CD4-positive, alpha-beta T cell treated with Interferon alpha-2 for 1 hour (primary cell): ENCODE measurements around the gene SEC24D.

Experiments
- DNase-seq, 2 donors: peaks; one replicate each; pipeline ENCODE4 v3.0.0-alpha.2; 2020 to 2022

Gene SEC24D

DNA sequence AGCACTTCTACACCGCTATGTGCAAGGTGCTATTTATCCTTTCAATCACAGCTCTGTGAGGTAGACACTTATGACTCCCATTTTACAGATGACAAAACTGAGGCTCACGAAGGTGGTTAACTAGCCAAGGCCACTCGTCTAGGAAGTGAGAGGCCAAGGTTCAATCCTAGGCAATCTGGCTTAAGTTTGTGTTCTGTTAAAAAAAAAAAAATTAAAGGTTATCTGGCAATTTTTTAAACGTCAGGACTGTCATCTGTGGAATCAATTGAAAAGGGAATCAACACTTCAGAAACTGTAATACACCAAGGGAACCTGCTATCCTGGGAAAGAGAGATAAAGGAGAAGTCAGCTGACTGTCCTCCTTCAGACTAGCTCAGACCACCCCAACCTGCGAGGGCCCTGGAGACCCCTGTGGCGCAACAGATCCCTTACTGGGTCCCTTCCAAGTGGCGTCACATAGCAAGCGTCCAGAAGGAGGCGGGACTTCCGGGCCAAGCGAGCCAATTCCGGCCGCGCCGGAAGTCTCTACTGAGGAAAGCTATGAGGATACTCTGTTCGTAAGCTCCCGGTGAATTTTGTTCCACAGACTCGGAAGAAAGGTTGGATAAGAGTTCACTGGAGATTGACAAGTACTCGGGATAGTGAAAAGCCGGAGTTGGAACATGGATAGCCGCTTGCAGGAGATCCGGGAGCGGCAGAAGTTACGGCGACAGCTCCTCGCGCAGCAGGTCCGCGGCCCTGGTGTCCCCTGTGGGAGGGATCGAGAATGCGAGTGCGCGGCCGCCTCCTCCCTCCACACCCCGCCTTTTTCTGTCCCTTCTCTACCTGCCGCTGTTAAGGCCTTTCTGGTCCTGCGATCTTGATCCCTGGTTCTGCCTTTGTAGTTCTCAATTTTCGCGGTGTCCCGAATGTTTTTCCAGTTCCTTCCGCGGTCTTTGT, 150.8 kb downstream of the SEC24D start, which contains the start of gene METTL14:
METTL14 (plus strand) TSS at position 520 of the 939 bp plus-strand sequence; CDS start at position 663, 143 bp downstream.
- DNase-seq, result peak; percentile 88 to 90

DNA sequence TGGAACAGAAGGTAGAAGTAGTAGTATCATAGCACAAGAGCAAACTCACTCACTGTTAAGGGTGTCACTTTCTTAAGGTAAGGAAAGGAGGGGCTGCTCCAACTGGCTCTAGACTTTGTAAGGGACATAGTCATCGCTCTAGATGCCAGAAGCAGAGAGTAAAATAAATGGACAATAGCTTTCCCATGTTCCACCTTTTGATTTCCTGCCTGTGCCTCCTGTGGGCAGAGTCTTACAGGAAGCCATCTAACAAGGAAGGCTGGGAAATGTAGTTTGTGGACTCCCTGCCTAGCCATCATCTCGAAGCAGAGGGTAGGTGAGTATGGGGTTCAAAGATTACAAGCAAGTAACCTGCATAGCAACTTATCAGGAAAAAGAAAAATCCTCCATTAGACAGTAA, 152.4 kb downstream of the SEC24D start:
- no peak for DNase-seq

- DNase-seq, result peak in 1 of 2 donors; percentile 16
These were observed 153.0 kb downstream of the SEC24D start for GRCh38 chr4:118682928-118683327.

DNA sequence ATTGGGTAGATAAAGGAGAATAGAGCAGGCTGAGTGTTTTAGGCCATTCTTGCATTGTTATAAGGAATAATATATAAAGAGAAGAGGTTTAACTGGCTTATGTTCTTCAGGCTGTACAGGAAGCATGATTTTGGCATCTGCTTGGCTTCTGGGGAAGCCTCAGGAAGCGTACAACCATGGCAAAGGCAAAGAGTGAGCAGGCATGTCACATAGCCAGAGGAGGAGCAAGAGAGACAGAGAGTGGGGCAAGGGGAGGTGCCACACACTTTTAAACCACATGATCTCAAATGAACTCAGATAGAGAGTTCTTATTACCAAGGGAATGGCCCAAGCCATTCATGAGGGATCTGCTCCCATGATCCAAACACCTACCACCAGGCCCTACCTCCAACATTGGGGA, 155.1 kb downstream of the SEC24D start:
- DNase-seq, result no peak

DNA sequence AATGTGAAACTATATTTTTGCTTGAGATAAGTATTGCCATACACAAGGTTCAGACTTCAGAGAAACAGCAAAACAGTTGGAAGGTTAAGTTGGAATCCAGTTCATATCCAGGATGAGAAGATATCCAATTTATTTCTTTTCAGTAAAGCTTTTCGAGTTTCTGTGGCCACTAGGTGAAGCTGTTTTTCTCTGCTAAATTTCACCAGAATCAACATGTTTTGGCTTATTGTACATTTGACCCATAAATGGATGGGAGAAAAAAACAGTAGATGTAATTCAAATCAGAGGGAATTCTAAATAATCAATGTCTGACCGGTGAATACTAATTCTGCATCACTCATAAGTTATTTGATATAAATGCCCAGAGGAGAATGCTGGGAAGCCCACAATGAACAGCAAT, 159.8 kb downstream of the SEC24D start:
- no peak for DNase-seq
